ENCODE data around the gene C1orf50.

DNA sequence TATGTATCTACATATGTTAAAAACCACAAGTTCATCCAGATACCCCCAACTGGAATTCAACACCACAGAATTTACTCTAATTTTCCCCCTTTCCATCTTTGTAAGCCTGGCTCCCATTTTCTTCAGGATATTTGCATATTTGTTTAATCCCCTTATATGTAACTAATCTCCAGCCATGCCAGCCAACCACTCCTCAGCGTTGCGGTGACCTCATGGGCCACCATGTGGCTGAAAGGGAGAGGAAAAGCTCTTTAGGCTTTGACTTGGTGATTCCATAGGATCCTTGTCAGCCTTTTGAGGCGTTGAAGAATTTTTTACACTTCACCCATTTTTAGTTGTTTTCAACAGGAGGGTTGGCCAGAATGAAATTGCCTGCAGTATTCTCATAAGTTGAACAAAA lies 37.0 kb upstream of the C1orf50 start:
- TF ChIP-seq EZH2 (IDR thresholded peaks at IDR 0.05; ENCODE audit: insufficient read depth, poor library complexity, severe bottlenecking), result no peak
- TF ChIP-seq EZH2phosphoT487 (IDR thresholded peaks at IDR 0.05; ENCODE audit: insufficient read depth, low read depth), result no peak
